HCT116 (cell line): ENCODE results near the gene TNS3. TPM values are rescaled to one million over a fixed set of nuclear protein-coding genes. Genes with fewer than 3 reads are reported as not detected.

Experiments
- ATAC-seq: fragments of 200-7000 bp; cut with Tn5 transposase; 2 replicates; pipeline ENCODE4 v1.9.1; 2020; ENCODE audit warnings: mild to moderate bottlenecking, moderate library complexity
- BruUV-seq: library from RNA; stranded (reverse); fragments of 400-500 nt; replicated peaks from 2 replicates; lab custom pipeline; 2021; lab: Mats Ljungman, UMichigan
- CTCF ChIA-PET: fragments of 300-600 bp; sonication (Branson Sonifier 250); formaldehyde crosslinking; loops from one replicate; lab custom pipeline; 2021; ENCODE audit warnings: antibody characterized with exemption; lab: Charles Lee
- POLR2A ChIA-PET: fragments of 300-600, 350-600 bp; sonication (Branson Sonifier 250); formaldehyde crosslinking; loops from one replicate; lab custom pipeline; 2021; ENCODE audit warnings: antibody characterized with exemption; lab: Charles Lee
- RAD21 ChIA-PET, 2 experiments: fragments of 300-600 bp; sonication (Branson Sonifier 250); formaldehyde crosslinking; loops; one replicate each; lab custom pipeline; 2023; ENCODE audit warnings: low total read pairs in 2 of 2; ENCODE audit not compliant: uncharacterized antibody in 2 of 2, unreplicated experiment in 2 of 2, low non-redundant PET in 1 of 2; lab: Charles Lee
- DNase-seq: peaks from one replicate; pipeline ENCODE4 v3.0.0-alpha.2; 2010; ENCODE audit warnings: low read depth, low spot score
- H2AFZ ChIP-seq: fragments of 200-600 bp; shearing (Covaris generic), sonication (generic); 2 replicates; pipeline ENCODE4 v1.6.1; 2017; ENCODE audit warnings: low read depth, mixed run types, mixed read lengths, antibody characterized with exemption, low read length; ENCODE audit not compliant: poor library complexity, severe bottlenecking
- H3K27ac ChIP-seq: 2 replicates; pipeline ENCODE4 v1.5.1; 2012; ENCODE audit warnings: low read depth, low read length
- H3K27me3 ChIP-seq: fragments of 200-600 bp; sonication (generic); 2 replicates; pipeline ENCODE4 v1.6.1; 2016; ENCODE audit warnings: mixed run types, low read length, mixed read lengths; ENCODE audit not compliant: insufficient read depth
- H3K36me3 ChIP-seq, 2 experiments: fragments of 200-500 bp in 1 of 2; fragments of 200-600 bp in 1 of 2; sonication (Bioruptor generic) in 1 of 2; sonication (generic) in 1 of 2; 2 replicates each; pipeline versions ENCODE4 v1.5.1 to v1.6.1; 2014 to 2016; ENCODE audit warnings: low read length in 2 of 2, inconsistent platforms in 1 of 2, mixed read lengths in 1 of 2, mixed run types in 1 of 2; ENCODE audit not compliant: insufficient read depth in 2 of 2, control insufficient read depth in 1 of 2
- H3K4me1 ChIP-seq, 2 experiments: fragments of 200-600 bp in 1 of 2; sonication (generic) in 1 of 2; 2 replicates each; pipeline versions ENCODE4 v1.5.1 to v1.6.1; 2012 to 2017; ENCODE audit warnings: low read length in 2 of 2, inconsistent platforms in 1 of 2, mild to moderate bottlenecking in 1 of 2, mixed read lengths in 1 of 2, mixed run types in 1 of 2, moderate library complexity in 1 of 2; ENCODE audit not compliant: insufficient read depth in 2 of 2, control insufficient read depth in 1 of 2
- H3K4me2 ChIP-seq: fragments of 200-600 bp; sonication (generic); 2 replicates; pipeline ENCODE4 v1.6.1; 2017; ENCODE audit warnings: mixed run types, low read length, mixed read lengths
- H3K4me3 ChIP-seq, 2 experiments: fragments of 200-600 bp in 1 of 2; sonication (generic) in 1 of 2; replicated peaks in 1 of 2; 2 replicates each; pipeline ENCODE4 v1.5.1; 2011 to 2016; ENCODE audit warnings: low read length in 2 of 2, control low read depth in 1 of 2, low read depth in 1 of 2, mild to moderate bottlenecking in 1 of 2, mixed read lengths in 1 of 2, mixed run types in 1 of 2
- H3K79me2 ChIP-seq: fragments of 200-600 bp; sonication (generic); 2 replicates; pipeline ENCODE4 v1.6.1; 2017; ENCODE audit warnings: mild to moderate bottlenecking, mixed run types, low read length, moderate library complexity, mixed read lengths; ENCODE audit not compliant: insufficient read depth
- H3K9ac ChIP-seq: fragments of 200-600 bp; sonication (generic); 2 replicates; pipeline ENCODE4 v1.6.1; 2016; ENCODE audit warnings: low read length, mixed read lengths
- H3K9me2 ChIP-seq: fragments of 200-600 bp; sonication (generic), shearing (Covaris generic); 2 replicates; pipeline ENCODE4 v1.6.1; 2017; ENCODE audit warnings: mixed run types, mild to moderate bottlenecking, moderate library complexity; ENCODE audit not compliant: insufficient read depth
- H3K9me3 ChIP-seq, 2 experiments: fragments of 200-500 bp in 1 of 2; fragments of 200-600 bp in 1 of 2; sonication (Bioruptor generic) in 1 of 2; sonication (generic) in 1 of 2; 2 replicates each; pipeline ENCODE4 v1.6.1; 2014 to 2017; ENCODE audit warnings: low read length in 2 of 2, mixed read lengths in 2 of 2, inconsistent platforms in 1 of 2, low read depth in 1 of 2, mild to moderate bottlenecking in 1 of 2, mixed run types in 1 of 2, moderate library complexity in 1 of 2; ENCODE audit not compliant: control insufficient read depth in 1 of 2, insufficient read depth in 1 of 2
- H4K20me1 ChIP-seq: fragments of 200-600 bp; sonication (generic), shearing (Covaris generic); 2 replicates; pipeline ENCODE4 v1.6.1; 2017; ENCODE audit warnings: mixed run types, mild to moderate bottlenecking, moderate library complexity; ENCODE audit not compliant: insufficient read depth
- CEBPB ChIP-seq: IDR thresholded peaks from 2 replicates; pipeline ENCODE4 v1.6.1; 2012; ENCODE audit warnings: low read depth
- CTCF ChIP-seq, 3 experiments: fragments of 200-600 bp in 1 of 3; sonication (generic) in 1 of 3; IDR thresholded peaks in 2 of 3; conservative IDR thresholded peaks in 1 of 3; 2 replicates each; pipeline ENCODE4 v1.5.1; 2012 to 2017; ENCODE audit warnings: low read depth in 2 of 3, low read length in 2 of 3, antibody characterized with exemption in 1 of 3, borderline replicate concordance in 1 of 3, control low read depth in 1 of 3, mild to moderate bottlenecking in 1 of 3, mixed read lengths in 1 of 3, mixed run types in 1 of 3, moderate library complexity in 1 of 3; ENCODE audit not compliant: insufficient read depth in 1 of 3
- ELF1 ChIP-seq: IDR thresholded peaks from 2 replicates; pipeline ENCODE4 v1.6.1; 2012; ENCODE audit warnings: low read depth, borderline replicate concordance
- EZH2phosphoT487 ChIP-seq: fragments of 200-600 bp; IDR thresholded peaks from 2 replicates; pipeline ENCODE4 v1.6.1; 2018; ENCODE audit warnings: antibody characterized with exemption, borderline replicate concordance
- FOSL1 ChIP-seq: IDR thresholded peaks from 2 replicates; pipeline ENCODE4 v1.6.1; 2012; ENCODE audit warnings: low read depth
- RAD21 ChIP-seq: IDR thresholded peaks from 2 replicates; pipeline ENCODE4 v1.6.1; 2012; ENCODE audit warnings: low read depth, mild to moderate bottlenecking
- SRF ChIP-seq: IDR thresholded peaks from 2 replicates; pipeline ENCODE4 v1.6.1; 2012; ENCODE audit warnings: low read depth
- TCF7L2 ChIP-seq: IDR thresholded peaks from 2 replicates; pipeline ENCODE4 v1.7.0; 2011; ENCODE audit warnings: borderline replicate concordance, inconsistent platforms; ENCODE audit not compliant: insufficient read depth, insufficient read length; ENCODE audit errors: extremely low read depth
- intact Hi-C: fragments of 100-400 bp; cut with micrococcal nuclease; formaldehyde crosslinking; loops from 2 replicates; pipeline ENCODE4 v1.10.0; 2022
- total RNA-seq: library from RNA; stranded (reverse); gene quantifications from one replicate; pipeline ENCODE4 v1.2.1, GENCODE V29; 2021; ENCODE audit not compliant: unreplicated experiment

TNS3 gene
- total RNA-seq, 1 experiment from 2014 or later: 9.1 TPM

- peaks cover 11 to 22% of the 10 kb centered on the region in 2 experiments for H3K4me1 ChIP-seq
- POLR2A ChIA-PET: no interaction called here
Observed at GRCh38 chr7:47597379-47597778, 15.5 kb upstream of the TNS3 start.

More at GRCh38 chr7:47597379-47597778, 15.5 kb upstream of the TNS3 start:
- H3K4me2 ChIP-seq: no peak overlapping the region
- CTCF ChIA-PET: no interaction called here
- no peaks in the 10 kb centered on the region for H3K9me2 ChIP-seq
- no peak for DNase-seq
- H2AFZ ChIP-seq: no peak overlapping the region
- H4K20me1 ChIP-seq: no peaks in the 10 kb centered on the region
- RAD21 ChIA-PET: no interaction called here
- H3K9ac ChIP-seq: no peak overlapping the region
- no peak overlapping the region for H3K4me3 ChIP-seq
- H3K9me3 ChIP-seq: no peaks in the 10 kb centered on the region
- H3K27me3 ChIP-seq: no peaks in the 10 kb centered on the region
- H3K36me3 ChIP-seq: no peaks in the 10 kb centered on the region
- no peak overlapping the region for H3K27ac ChIP-seq
- no peak for TF ChIP-seq RAD21
- no peak for TF ChIP-seq TCF7L2
- no peak for TF ChIP-seq CEBPB
- no peak for TF ChIP-seq FOSL1
- TF ChIP-seq ELF1: no peak
- no peak for TF ChIP-seq EZH2phosphoT487
- TF ChIP-seq CTCF (IDR thresholded peaks at IDR 0.05 in 2 of 3, conservative IDR thresholded peaks at IDR 0.05 in 1 of 3; ENCODE audit: borderline replicate concordance in 1 of 3, insufficient read depth in 1 of 3, low read depth in 2 of 3, low read length in 2 of 3): no peak
- no peak for TF ChIP-seq SRF
- H3K79me2 ChIP-seq: no peaks in the 10 kb centered on the region
- no peak for ATAC-seq
- intact Hi-C loops: no loop called here
- no TSS peak for BruUV-seq
